ENCODE measurements around the gene DOK6.

DOK6 gene

GRCh38 chr18:69705987-69706386 lies 305.3 kb downstream of the DOK6 start:
- Mint-ChIP-seq H3K4me3 (no peak overlapping the region), H3K27ac (no peak overlapping the region), H3K27me3 (ENCODE audit: low read depth) (no peaks in the 10 kb centered on the region), H3K4me1 (no peaks in the 10 kb centered on the region), H3K36me3 (ENCODE audit: low read depth) (peaks cover 17% of the 10 kb centered on the region), H3K9me3 (peaks cover 4% of the 10 kb centered on the region)
- no peak for TF ChIP-seq CTCF (IDR thresholded peaks at IDR 0.05; ENCODE audit: unreplicated experiment in 3 of 3)

- Mint-ChIP-seq H3K9me3 (peaks cover 4% of the 10 kb centered on the region), H3K27ac (no peak overlapping the region)
- no peak for TF ChIP-seq CTCF (IDR thresholded peaks at IDR 0.05; ENCODE audit: unreplicated experiment in 3 of 3)
These were observed 308.2 kb downstream of the DOK6 start for GRCh38 chr18:69708844-69709243.

GRCh38 chr18:69715191-69715795 lies 314.6 kb downstream of the DOK6 start:
- Mint-ChIP-seq H3K36me3 (ENCODE audit: low read depth) (peaks cover 36% of the 10 kb centered on the region), H3K4me3 (no peak overlapping the region), H3K27me3 (ENCODE audit: low read depth) (no peaks in the 10 kb centered on the region), H3K27ac (no peak overlapping the region), H3K4me1 (no peaks in the 10 kb centered on the region), H3K9me3 (peaks cover 19% of the 10 kb centered on the region)
- no peak for TF ChIP-seq CTCF (IDR thresholded peaks at IDR 0.05; ENCODE audit: unreplicated experiment in 3 of 3)

More at GRCh38 chr18:69708844-69709243, 308.2 kb downstream of the DOK6 start:
- Mint-ChIP-seq H3K27me3 (ENCODE audit: low read depth) (no peaks in the 10 kb centered on the region), H3K4me3 (no peak overlapping the region), H3K36me3 (ENCODE audit: low read depth) (peaks cover 21% of the 10 kb centered on the region), H3K4me1 (no peaks in the 10 kb centered on the region)

- no peak for TF ChIP-seq CTCF (IDR thresholded peaks at IDR 0.05; ENCODE audit: unreplicated experiment in 3 of 3)
- Mint-ChIP-seq H3K4me1 (no peaks in the 10 kb centered on the region), H3K27ac (no peak overlapping the region), H3K27me3 (ENCODE audit: low read depth) (no peaks in the 10 kb centered on the region), H3K9me3 (peaks cover 19% of the 10 kb centered on the region), H3K36me3 (ENCODE audit: low read depth) (peaks cover 34% of the 10 kb centered on the region), H3K4me3 (no peak overlapping the region)
These were observed 316.9 kb downstream of the DOK6 start for GRCh38 chr18:69717586-69717985.

- no peaks in the 10 kb centered on the region for H3K4me1 Mint-ChIP-seq
- no peaks in the 10 kb centered on the region for H3K27me3 Mint-ChIP-seq (ENCODE audit: low read depth)
- H3K36me3 Mint-ChIP-seq (ENCODE audit: low read depth) = peaks cover 29% of the 10 kb centered on the region
- H3K4me3 Mint-ChIP-seq = no peak overlapping the region
- H3K27ac Mint-ChIP-seq = no peak overlapping the region
- no peak for TF ChIP-seq CTCF (IDR thresholded peaks at IDR 0.05; ENCODE audit: unreplicated experiment in 3 of 3)
- H3K9me3 Mint-ChIP-seq = peaks cover 19% of the 10 kb centered on the region
These were observed 318.3 kb downstream of the DOK6 start for GRCh38 chr18:69718912-69719547.

GRCh38 chr18:69720422-69720821 lies 319.7 kb downstream of the DOK6 start:
- Mint-ChIP-seq H3K36me3 (ENCODE audit: low read depth) (peaks cover 29% of the 10 kb centered on the region), H3K27ac (no peak overlapping the region), H3K4me1 (no peaks in the 10 kb centered on the region), H3K9me3 (peaks cover 19% of the 10 kb centered on the region), H3K4me3 (no peak overlapping the region), H3K27me3 (ENCODE audit: low read depth) (no peaks in the 10 kb centered on the region)
- TF ChIP-seq CTCF (IDR thresholded peaks at IDR 0.05; ENCODE audit: unreplicated experiment in 3 of 3) = no peak
